RPMI7951 (cell line): ENCODE results near the gene PNKD. TPM values are rescaled to one million over a fixed set of nuclear protein-coding genes. Genes with fewer than 3 reads are reported as not detected.
A peak's percentile ranks its signal among the peaks of the same experiment; 100 is the strongest.

Experiments used
- DNase-seq: peaks from one replicate; pipeline ENCODE4 v3.0.0-alpha.2; 2012; ENCODE audit warnings: low read depth
- total RNA-seq: library from RNA; depleted of rRNA; stranded (reverse); fragments of >200 nt; shearing (Covaris generic); gene quantifications from 2 replicates; pipeline ENCODE4 v1.2.3, GENCODE V29; 2014

The PNKD gene
- total RNA-seq, 1 experiment from 2014 or later: 85.5 TPM

DNA sequence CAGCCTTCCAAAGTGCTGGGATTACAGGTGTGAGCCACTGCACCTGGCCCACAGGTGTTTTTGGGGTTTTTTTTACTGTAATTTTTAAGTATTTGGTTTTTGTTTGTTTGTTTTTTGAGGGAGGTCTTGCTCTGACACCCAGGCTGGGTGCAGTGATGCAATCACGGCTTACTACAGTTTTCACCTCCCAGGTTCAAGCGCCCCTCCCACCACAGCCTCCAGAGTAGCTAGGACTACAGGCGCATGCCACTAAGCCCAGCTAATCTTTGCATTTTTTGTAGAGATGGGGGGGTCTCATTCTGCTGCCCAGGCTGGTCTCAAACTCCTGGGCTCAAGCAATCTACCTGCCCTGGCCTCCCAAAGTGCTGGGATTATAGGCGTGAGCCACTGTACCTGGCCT is 104.5 kb downstream of the PNKD start:
- no peak for DNase-seq

DNA sequence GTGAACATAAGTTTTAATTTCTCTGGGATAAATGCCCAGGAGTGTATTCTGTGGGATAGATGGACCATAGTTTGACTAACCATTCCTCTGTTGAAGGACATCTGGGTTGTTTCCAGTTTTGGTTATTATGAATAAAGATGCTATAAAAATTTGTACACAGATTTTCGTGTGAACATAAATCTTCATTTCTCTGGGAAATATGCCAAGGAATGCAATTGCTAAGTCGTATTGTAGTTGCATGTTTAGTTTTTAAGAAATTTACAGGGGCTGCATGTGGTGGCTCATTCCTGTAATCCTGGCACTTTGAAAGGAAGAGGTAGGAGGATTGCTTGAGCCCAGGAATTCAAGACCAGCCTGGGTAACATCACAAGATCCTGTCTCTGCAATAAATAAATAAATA is 104.9 kb downstream of the PNKD start:
- DNase-seq: no peak

- DNase-seq: no peak
These were observed 107.7 kb downstream of the PNKD start for GRCh38 chr2:218378053-218378452.

- DNase-seq: no peak
These were observed 111.6 kb downstream of the PNKD start, which contains the start of gene SLC11A1 for GRCh38 chr2:218381916-218382366. SLC11A1 (plus strand) TSS chr2:218382273; CDS start chr2:218382369, 96 bp downstream.

DNA sequence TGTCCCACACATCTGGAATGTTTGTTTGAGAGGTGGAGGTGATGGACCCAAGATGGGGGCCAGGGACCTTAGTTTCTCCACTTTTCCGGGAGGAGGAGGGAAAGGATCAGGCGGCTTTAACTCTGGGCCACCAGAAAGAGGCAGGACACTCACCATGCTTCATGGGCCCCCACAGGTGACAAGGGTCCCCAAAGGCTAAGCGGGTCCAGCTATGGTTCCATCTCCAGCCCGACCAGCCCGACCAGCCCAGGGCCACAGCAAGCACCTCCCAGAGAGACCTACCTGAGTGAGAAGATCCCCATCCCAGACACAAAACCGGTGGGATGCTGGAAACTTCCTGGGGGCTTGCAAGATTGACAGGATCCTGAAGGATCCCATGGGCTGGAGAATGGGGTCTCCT is 112.5 kb downstream of the PNKD start:
- DNase-seq: no peak

GRCh38 chr2:218383892-218384519 is 113.7 kb downstream of the PNKD start:
- no peak for DNase-seq

DNA sequence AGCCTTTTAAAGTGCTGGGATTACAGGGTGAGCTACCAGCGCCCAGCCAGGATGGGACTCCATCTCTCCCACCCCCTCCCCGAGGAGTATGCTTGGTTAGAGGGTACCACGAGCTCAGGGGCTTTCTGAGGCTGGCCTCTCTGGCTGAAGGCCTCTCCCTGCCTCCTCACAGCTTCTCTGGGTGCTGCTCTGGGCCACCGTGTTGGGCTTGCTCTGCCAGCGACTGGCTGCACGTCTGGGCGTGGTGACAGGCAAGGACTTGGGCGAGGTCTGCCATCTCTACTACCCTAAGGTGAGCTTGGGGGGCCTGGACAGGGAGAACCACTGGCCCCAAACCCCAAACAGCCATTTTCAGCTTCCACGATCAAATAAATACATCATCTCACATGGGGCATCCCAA is 114.7 kb downstream of the PNKD start:
- DNase-seq: no peak

DNA sequence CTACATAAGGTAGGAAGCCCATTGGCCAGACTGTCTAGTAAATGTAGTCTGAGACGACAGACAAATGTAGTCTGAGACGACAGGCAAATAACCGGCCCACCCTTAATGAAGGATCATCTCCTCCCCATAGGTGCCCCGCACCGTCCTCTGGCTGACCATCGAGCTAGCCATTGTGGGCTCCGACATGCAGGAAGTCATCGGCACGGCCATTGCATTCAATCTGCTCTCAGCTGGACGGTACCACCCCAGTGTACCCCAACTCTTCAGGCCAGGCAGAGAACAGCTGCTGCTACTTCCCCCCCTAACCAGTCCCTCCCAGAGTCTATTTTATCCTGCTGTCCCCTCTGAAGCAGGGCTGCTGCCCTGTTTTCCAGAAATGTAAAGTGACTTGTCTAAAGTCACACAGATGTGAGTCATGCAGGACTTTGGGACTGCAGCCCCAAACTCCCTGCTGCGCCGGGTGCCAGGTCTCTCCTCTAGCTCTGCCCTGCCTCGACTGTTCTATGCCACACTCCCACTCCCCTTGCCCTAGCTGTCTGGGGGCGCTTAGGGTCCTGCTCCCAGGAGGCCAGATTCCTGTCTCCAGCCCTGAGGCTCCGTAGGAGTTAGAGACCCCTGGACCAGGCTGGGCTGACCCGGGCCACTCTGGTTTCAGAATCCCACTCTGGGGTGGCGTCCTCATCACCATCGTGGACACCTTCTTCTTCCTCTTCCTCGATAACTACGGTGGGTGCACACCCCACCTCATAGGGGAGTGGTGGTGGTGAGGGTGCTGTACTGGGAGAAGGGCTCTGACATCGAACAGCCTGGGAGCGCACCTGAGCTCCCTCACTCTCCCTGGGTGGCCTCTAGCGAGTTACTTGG is 116.4 kb downstream of the PNKD start:
- no peak for DNase-seq

GRCh38 chr2:218387369-218388194 is 117.3 kb downstream of the PNKD start:
- peak; percentile 54 for DNase-seq

- DNase-seq: no peak
These were observed 119.2 kb downstream of the PNKD start for GRCh38 chr2:218389333-218390150.

DNA sequence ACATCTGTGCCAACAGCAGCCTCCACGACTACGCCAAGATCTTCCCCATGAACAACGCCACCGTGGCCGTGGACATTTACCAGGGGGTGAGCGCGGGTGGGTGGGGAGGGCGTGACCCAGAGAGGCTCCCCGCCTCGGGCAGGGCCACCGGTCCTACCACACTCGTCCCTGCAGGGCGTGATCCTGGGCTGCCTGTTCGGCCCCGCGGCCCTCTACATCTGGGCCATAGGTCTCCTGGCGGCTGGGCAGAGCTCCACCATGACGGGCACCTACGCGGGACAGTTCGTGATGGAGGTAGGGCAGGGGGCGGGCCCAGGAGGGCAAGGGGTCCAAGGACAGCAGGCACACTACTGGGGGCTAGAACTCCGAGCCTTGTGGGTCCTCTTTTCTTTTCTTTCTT is 120.9 kb downstream of the PNKD start:
- no peak for DNase-seq

- no peak for DNase-seq
These were observed 122.1 kb downstream of the PNKD start for GRCh38 chr2:218392459-218392858.

GRCh38 chr2:218392891-218393462 is 122.7 kb downstream of the PNKD start:
- no peak for DNase-seq

GRCh38 chr2:218393750-218394290 is 123.5 kb downstream of the PNKD start:
- DNase-seq: no peak

DNA sequence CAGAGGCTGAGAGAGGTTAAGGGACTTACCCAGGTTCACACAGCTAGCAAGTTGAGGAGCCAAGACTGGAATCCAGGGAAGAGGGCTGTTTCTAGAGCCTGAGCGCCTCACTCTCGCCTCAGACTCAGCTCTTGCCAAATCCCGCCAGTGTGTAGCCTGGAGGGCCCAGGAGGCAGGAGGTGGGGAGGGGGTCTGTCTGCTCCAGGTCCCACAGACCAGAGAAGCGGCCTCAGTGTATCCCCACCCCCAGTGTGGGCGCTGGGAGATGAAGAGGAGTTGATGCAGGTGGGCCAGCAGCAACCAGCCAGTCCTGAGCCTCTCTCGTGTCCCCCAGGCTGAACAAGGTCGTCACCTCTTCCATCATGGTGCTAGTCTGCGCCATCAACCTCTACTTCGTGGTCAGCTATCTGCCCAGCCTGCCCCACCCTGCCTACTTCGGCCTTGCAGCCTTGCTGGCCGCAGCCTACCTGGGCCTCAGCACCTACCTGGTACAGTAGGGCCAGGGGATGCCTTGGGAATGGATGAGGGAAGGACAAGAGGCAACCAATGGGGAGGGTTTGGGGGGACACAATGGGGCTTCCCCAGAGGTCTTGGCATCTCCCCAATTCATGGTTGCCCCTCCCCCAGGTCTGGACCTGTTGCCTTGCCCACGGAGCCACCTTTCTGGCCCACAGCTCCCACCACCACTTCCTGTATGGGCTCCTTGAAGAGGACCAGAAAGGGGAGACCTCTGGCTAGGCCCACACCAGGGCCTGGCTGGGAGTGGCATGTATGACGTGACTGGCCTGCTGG is 124.2 kb downstream of the PNKD start:
- DNase-seq: no peak

DNA sequence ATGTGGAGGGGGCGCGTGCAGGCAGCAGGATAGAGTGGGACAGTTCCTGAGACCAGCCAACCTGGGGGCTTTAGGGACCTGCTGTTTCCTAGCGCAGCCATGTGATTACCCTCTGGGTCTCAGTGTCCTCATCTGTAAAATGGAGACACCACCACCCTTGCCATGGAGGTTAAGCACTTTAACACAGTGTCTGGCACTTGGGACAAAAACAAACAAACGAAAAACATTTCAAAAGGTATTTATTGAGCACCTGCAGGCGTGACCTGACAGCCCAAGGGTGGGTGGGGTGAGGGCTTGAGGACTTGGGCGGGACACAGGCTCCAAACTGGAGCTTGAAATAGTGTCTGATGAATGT is 124.7 kb downstream of the PNKD start:
- DNase-seq: no peak

DNA sequence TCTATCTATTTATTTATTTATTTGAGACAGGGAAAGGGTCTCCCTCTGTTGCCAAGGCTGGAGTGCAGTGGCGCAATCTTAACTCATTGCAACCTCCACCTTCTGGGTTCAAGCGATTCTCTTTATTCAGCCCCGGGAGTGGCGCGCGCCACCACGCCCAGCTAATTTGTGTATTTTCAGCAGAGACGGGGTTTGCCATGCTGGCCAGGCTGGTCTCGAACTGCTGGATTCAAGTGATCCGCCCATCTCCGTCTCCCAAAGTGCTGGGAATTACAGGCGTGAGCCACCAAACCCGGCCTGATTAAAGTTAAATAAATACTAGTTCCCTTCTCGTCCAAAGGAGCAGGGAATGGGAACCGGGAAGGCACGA is 125.1 kb downstream of the PNKD start:
- no peak for DNase-seq

- DNase-seq: peak; percentile 98
These were observed 125.7 kb downstream of the PNKD start for GRCh38 chr2:218395826-218396687.
